Stimulated activated naive CD8-positive, alpha-beta T cell treated with anti-CD3 and anti-CD28 coated beads, Interleukin-15, Interleukin-2, amounts not matched to agents 100 U/mL and 50 U/mL, for 24 hours (primary cell): Measurements from ENCODE around the gene PROK2.

Experiments
- ATAC-seq: fragments of 150-1000 bp; cut with Tn5 transposase; one replicate; pipeline ENCODE4 v1.10.0; 2021
- DNase-seq: peaks from one replicate; pipeline ENCODE4 v3.0.0; 2021

PROK2 gene, protein sequence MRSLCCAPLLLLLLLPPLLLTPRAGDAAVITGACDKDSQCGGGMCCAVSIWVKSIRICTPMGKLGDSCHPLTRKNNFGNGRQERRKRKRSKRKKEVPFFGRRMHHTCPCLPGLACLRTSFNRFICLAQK

DNA sequence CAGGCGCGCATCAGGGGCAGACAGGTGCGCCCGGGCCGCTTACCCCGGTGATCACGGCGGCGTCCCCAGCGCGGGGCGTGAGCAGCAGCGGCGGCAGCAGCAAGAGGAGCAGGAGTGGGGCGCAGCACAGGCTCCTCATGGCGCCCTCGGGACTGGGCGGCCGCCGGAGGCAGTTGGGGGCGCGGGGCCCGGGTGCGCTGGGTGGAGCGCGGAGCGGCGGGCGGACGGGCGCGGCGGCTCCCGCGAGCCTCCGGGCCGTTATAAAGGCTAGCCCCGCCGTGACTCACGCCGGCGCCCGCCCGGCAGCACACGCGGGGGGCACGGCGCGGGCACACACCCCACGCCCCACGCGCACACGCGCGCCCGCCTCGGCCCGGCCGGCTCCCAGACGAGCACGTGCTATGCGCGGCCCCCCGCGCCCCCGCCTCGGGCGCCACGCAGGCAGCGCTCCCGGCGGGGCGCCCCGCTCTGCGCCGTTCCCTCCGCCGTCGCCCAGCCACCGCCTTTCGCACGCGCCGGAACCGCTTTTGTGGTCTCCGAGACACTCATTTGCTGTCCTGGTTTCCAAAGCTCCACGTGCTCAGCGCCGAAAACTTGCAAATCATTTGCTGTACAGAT lies at the start of gene PROK2:
PROK2 (minus strand) TSS at position 235 of the 618 bp plus-strand sequence; CDS start at position 139, 96 bp downstream.
- peak; percentile 39 for DNase-seq
- ATAC-seq = peak; percentile 68

DNA sequence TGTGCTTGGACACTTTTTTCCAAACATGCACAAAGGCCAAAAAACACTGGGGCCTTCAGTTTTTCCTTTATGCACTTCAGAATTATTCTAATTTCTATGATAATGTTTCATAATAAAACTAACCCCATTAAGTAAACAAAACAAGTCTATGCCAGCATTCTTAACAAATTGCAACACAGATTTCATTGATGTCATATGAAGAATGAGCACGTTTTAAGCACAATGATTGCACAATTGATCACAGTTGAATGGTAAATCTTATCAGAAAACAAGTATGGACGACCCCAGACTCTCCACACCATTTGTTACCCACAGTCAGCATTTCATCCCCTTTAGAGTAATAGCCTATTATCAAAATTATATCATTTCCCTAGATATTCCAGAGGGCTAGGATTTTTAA lies 46.7 kb upstream of the PROK2 start:
- DNase-seq (no peak), ATAC-seq (no peak)

DNA sequence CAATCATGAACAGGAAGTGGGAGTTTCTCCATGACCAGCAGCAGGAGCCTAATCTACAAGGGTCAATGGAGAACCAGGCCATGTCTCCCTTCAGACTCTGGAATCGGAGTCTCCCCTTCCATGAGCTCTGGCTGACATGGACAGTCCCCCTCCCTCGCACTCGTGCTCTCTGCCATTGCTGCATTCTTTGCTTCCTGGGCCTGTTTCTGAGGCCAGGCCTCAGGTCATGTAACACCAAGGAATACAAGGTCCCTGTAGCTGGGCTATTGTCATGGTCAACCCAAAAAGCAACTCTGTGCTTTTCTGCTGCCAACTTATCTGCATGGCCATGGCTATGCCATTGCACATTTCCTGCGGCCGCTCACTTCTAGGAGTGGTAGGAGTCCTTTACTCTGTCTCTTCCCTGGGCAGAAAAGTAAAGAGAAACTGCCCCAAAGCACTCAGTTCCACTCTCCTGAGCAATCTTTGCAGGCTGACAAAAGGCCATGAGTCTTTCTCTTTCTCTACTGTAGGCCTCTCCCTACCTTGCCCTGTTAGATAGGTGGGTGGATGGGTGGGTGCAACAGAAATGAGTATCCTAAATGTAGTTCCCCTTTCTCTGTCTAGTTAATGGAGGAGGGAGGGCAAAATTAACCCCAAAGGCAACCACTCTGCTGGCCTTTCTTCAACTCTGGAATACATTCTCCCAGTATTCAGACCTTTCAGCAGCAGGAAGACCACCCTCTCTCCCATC lies 40.8 kb upstream of the PROK2 start:
- peak; percentile 23 for ATAC-seq
- DNase-seq = no peak

DNA sequence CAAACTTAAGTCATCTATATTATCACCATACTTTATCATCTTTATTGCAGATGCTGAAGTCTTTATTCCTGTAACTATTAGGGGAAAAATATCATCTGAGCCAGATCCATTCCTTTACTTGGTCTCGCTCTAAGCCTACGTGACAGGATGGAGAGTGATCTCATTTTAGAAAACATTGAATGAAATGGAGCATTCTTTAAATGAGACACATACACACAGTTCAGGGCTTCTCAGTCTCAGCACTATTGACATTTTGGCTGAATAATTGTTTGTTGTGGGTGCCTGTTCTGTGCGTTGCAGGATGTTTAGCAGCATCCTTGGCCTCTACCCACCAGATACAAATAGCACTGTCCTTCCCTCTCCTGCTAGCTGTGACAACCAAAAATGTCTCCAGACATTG lies 36.2 kb upstream of the PROK2 start:
- ATAC-seq = no peak
- DNase-seq = no peak

DNA sequence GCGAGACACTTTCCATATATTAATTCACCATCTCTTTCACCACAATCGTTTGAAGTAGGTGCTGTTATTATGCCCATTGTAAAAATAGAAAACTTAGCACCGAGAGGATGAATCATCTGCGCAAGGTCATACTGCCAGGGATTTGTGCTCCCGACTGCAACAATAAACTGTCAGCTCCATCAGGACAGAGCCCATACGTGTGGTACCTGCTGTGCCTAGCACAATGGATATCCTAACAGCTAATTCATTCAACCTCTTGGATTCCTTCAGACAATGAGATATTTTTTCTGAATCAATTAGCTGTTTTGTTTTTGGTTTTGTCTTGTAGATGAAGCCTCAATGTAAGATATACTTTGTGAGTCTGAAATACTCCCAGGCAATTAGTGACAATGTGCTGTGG lies 32.3 kb upstream of the PROK2 start:
- no peak for DNase-seq

DNA sequence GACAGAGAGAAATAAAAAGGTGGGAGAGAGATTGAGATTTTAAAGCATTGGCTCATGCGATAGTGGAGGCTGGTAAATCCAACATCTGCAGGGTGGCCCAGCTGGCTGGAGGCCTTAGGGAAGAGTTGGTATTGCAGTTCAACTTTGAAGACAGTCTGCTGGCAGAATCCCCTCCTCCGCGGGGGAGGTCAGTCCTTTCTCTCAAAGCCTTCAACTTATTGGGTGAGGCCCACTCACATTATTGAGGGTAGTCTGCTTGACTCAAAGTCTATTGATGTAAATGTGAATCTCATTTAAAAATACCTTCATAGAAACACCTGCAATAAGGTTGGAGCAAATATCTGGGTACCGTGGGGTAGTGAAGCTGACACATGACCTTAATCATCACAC lies 31.8 kb upstream of the PROK2 start:
- DNase-seq (no peak), ATAC-seq (no peak)

More for the DNA sequence above, 32.3 kb upstream of the PROK2 start:
- ATAC-seq = no peak

DNA sequence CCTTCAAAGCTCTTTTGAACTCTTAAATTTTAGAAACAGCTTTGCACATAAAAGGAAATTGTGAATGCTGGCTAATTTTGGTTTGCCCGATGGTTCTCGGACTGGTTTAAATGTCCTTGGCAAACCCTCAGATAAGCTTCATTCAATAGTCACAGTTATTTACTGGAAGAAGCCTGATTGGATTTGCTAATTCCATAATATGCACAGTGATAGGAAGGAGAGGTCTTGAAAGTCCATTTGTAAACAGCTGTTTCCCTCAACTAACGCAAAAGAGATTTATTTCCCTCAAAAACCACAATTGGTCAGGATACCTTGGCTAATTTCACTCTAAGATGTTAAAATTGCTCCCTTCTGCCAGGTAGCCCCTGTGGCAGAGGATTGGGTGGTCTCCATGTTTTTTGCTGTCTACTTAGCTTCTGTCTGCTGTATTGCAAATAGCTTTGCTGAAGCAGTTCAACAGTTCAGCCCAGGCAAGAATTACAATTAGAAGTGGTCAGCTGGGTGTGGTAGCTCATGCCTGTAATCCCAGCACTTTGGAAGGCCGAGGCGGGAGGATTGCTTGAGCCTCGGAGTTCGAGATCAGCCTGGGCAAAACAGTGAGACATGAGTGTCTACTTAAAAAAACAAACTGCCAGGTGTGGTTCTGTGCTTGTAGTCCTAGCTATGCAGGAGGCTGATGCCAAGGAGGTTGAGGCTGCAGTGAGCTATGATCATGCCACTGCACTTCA lies 30.6 kb upstream of the PROK2 start:
- ATAC-seq (no peak), DNase-seq (no peak)

DNA sequence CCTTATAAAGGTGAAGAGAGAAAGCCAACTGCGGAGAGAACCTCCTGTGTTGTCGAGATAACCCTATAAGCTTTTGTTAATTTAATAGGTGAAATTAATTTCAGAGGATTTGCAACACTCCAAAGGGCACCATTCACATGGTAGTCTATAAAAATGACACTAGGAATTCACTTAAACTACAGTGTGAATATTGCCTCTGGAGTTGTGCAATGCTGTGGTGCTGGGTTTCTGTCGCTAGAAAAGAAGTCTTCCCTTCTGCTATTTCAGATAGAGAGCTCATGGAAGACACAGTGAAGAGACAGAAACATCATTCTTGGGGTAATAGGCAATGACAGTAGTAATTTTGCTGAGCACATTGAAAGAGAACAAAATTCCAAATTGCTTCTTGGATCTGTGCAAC lies 28.8 kb upstream of the PROK2 start:
- DNase-seq = no peak
- ATAC-seq = no peak

DNA sequence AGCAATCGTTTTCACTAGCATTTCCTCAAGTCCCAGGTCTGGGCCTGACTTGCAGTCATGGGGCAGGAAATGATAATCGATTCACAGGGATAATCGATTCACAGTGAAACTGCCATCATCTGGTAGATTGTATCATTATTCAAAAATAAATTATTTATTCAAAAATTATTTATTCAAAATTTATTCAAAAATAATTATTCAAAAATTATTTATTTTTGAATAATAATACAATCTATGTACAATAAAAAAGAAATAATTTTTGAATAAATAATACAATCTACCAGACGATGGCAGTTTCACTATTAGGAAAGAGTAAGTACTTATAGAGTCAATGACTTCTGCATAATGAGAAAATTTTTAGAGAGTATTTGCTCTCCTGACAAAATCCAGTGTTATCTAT lies 28.1 kb upstream of the PROK2 start:
- no peak for DNase-seq
- ATAC-seq = no peak

DNA sequence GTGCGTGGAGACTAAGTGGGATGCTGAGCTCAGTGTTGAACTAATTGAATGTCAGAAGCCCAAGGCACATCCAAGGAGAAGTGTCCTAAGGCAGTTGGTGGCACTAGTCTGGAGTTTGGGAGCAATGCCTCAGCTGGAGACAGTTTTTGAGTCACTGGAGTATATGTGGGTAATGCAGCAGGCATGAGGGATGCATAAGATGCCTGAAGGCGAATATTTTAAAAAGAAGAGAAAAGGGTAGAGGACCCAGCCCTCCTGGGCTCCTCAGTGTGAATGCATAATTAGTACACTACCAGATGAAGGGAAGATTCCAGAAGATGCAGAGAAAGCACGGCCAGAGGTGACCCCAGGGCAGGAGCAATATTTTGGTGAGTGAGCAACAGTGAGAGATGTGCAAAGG lies 25.1 kb upstream of the PROK2 start:
- ATAC-seq = no peak
- DNase-seq = no peak

DNA sequence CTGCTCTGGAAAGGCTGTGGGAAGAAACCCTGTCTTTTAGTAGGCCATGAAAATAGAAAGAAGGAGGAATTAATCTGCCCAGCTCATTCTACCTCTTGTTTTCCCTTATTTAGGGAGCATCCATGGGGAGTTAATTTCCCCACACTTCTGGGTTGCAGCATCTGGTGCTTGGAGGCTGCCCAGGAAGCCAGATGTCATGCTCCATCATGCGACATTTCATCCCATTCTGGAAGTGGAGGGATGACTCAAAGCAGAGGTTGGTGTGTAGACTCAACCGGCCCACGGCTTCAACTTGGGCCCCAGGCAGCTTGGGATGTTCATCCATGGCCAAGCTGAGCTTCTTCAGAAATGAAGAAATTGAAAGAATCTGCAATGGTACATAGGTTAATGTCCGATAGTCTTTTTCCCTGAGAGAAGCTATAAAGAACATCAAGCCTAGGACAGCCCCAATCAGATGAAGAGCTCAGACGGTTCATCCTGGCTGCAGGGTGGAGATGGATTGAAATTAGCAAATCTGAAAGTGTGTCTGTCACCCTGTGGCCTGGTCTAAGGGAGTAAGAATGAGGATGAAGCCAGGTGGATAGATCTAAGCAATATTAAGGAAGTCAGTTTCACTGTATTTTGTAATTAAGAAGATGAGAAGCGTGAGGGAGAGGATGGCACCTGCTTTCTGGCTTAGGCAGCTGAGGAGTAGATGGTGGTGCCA lies 24.5 kb upstream of the PROK2 start:
- no peak for ATAC-seq
- no peak for DNase-seq

DNA sequence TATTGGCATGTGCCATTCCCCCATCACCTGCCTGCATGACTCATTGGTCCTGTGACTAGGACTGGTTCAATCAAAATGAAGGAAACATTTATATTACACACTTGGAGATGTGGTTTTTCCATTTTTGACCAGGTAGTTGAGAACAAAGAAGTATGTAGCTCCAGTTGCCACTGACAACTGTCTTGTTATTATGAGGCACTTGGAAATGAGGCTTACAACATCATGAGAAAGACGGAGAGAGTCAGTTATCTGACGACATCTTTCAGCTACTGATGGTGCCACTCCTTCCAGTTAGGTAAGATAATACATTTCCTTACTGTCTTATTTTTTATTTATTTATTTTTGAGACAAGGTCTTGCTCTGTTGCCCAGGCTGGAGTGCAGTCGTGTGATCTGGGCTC lies 21.8 kb upstream of the PROK2 start:
- no peak for DNase-seq
- no peak for ATAC-seq

DNA sequence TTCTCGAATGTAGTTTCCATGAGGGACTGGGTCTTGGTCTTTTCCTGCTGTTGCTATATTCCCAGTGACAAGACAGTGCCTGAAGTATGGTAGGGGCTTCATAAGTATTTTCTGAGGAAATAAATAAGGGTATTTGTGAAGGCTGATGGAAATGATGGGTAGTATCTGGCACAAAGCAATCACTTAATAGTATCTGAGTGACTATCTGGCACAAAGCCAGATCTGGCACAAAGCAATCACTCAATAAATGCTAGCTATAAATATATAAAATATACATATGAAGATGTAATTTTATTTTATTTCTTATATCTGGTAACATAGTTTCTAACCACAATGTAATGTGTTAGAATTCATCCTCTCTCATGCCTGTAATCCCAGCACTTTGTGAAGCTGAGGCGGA lies 20.7 kb upstream of the PROK2 start:
- DNase-seq (no peak), ATAC-seq (no peak)

DNA sequence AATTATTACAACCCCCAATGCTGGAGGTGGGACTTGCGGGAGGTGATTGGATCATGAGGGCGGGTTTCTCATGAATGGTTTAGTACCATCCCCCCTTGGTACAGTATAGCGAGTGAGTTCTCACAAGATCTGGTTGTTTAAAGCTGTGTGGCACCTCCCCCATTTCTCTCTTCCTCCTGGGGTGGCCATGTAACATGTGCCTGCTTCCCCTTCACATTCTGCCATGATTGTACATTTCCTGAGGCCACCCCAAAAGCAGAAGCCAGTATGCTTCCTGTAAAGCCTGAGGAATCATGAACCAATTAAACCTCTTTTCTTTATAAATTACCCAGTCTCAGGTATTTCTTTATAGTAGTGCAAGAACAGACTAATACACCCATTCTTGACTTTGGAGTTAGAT lies 20.3 kb upstream of the PROK2 start:
- ATAC-seq (no peak), DNase-seq (no peak)

DNA sequence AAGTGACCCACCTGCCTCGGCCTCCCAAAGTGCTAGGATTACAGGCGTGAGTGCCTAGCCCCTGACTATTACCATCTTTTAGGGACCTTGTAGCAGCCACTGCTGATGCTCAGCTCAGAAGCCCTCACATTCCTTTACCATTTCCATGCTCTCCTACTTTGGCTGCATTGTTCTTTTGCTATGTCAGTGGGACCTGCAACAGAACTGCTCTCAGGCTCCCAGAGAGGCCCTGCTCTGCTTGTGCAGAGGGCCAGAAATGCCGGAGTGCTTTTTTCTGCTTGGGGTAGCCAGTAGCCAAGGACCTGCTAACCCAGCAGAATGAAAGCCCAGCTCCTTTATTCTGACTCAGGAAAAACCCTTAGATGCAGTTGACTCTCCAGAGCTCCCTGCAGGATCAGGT lies 18.3 kb upstream of the PROK2 start:
- no peak for DNase-seq
- no peak for ATAC-seq

DNA sequence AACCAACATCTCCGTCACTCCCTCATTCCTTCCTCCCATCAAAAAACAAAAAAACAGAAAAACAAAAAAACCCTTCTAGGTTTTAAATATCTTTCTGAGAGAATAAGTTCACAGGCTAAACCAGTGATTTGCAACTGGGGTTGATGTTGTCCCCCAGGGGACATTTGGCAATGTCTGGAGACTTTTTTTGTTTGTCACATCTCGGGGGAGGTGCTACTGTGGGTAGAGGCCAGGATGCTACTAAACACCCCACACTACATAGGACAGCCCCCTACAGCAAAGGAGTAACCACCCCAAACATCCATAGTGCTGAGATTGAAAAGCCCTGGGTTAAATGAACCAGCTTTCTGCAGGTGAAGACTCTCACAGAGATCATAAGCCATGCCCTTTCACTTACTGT lies 17.0 kb upstream of the PROK2 start:
- ATAC-seq = no peak
- no peak for DNase-seq

DNA sequence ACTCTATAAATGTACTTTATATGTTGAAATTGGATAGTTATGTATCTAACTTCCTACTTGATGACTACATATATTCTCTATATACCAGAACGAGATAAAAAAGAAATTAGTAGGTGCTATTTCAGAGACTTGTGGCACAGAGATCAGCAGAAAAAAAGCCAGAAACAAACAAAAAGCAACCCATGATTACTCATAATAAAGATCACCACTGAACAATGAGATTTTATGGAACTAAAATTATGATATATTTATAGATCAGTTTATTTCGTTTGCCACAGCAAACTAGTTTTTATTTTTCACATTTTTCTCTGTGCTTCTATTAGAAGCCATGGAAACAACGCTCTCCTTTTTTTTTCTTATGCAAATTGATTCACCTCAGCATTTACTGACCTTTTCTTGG lies 15.1 kb upstream of the PROK2 start:
- ATAC-seq (no peak), DNase-seq (no peak)

DNA sequence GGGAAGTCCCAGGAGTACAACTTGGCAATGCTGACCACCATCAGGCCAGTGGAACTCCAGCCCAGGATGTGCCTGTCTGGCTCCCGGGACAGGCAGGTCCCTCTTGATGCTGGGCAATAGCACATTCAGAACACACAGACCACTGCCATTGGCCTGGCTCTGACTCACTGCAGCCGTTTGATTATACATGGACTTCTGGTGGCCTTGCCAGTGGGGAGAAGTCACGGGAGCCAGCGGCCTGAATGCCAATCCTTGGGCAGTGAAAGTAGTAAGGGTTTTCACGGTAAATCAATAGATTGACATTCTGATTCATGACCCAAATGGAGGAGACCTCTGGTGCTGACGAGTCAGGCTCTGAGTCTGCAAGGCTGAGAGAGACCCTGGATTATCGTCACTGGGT lies 12.5 kb upstream of the PROK2 start:
- no peak for ATAC-seq
- no peak for DNase-seq

DNA sequence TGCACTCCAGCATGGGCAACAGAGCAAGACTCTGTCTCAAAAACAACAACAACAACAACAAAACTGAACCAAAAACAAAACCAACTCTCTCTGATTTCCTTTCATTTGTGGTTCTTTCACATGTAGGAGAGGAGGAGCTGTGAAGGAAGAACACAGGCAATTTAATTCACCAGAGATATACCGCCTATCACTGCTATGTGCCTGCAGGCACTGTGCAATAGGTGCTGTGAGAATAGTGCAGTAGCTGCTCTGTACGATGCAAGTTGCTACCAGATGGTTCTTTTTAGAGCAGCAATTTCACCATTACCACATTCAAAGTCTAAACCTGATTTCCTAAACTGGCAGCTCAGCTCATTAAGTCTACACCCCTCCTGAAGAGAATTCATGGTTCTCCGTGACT lies 11.3 kb upstream of the PROK2 start:
- no peak for ATAC-seq
- no peak for DNase-seq

DNA sequence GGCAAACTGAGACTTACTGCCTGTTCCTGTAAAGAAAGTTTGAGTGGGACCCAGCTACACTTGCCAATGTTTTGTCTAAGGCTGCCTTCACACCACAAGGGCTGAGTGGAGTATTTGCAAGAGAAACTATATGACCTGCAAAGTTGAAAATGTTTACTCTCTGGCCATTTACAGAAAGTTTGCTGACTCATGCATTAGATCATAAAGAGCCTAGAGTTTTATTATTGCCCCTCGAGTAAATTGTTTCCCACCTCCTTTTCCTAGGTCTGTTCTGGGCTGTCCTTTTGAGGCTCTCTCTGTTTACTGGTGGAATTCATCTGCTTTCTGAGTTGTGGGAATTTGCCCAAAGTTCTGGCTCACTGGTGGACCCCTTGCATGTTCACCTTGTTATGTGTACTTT lies 6.7 kb upstream of the PROK2 start:
- ATAC-seq (no peak), DNase-seq (no peak)

DNA sequence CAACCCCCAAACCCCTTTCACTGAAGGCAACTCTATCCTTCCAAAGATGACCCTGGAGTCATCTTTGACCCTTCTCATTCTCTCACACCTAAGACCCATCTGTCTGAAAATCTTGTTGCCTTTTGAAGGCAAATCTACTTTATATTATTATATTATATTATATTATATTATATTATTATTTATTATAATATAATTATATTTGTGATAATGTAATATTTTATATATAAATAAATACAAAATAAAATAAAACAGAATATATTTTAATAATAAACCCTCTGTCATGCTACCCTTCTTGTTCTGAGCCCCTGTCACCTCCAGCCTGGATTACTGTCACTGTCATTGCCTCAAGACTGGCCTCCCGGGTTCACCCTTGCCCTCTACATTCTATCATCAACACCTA lies 5.0 kb upstream of the PROK2 start:
- DNase-seq (no peak), ATAC-seq (no peak)

DNA sequence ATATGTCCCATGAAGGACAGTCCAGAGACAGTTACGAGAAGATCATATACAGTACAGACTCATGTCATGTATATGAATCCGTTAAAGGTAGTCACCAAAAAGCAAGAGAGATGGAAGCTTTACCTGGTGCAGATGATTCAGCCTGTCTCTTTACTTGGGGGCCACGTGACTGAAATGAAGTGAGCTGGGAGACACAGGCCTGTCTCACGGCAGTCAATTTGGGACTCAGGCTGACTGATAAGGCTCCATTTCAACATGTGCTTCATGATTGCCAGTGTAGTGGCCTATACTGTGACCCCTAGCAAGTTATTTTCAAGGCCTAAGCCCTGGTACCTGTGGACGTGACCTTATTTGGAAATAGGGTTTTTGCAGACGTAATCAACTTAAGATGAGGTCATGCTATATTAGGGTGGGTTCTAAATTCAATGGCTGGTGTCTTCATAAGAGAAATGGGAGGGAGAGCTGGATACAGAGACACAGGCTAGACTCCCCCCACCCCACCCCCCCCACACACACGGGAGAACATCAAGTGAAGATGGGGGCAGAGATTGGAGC lies 3.0 kb upstream of the PROK2 start:
- ATAC-seq (no peak), DNase-seq (no peak)
